Neural cell (in vitro differentiated cells): Measurements from ENCODE around the gene APH1B. TPM values are rescaled to one million over a fixed set of nuclear protein-coding genes. Genes with fewer than 3 reads are reported as not detected.

Source experiments
- H2AFZ ChIP-seq: fragments of 200-600, 300-800 bp; sonication (generic), shearing (Covaris generic); 2 replicates; pipeline ENCODE4 v1.6.0; 2014; ENCODE audit warnings: low read depth, mild to moderate bottlenecking, antibody characterized with exemption, low read length, moderate library complexity
- H3F3A ChIP-seq: fragments of 200-600 bp; shearing (Covaris generic); 2 replicates; pipeline ENCODE4 v1.6.1; 2016; ENCODE audit warnings: mild to moderate bottlenecking, moderate library complexity, mixed read lengths, antibody characterized with exemption, low read length; ENCODE audit not compliant: insufficient read depth, poor library complexity, severe bottlenecking
- H3K27ac ChIP-seq: fragments of 200-600, 300-800 bp; sonication (generic), shearing (Covaris generic); 2 replicates; pipeline ENCODE4 v1.5.1; 2014; ENCODE audit warnings: mild to moderate bottlenecking, low read length, moderate library complexity
- H3K27me3 ChIP-seq: fragments of 300-800, 200-600 bp; sonication (generic), shearing (Covaris generic); 2 replicates; pipeline ENCODE4 v1.6.0; 2014; ENCODE audit warnings: mild to moderate bottlenecking, low read depth, low read length, moderate library complexity; ENCODE audit not compliant: insufficient read depth
- H3K36me3 ChIP-seq: fragments of 300-800, 200-600 bp; sonication (generic), shearing (Covaris generic); 2 replicates; pipeline ENCODE4 v1.5.1; 2014; ENCODE audit warnings: mild to moderate bottlenecking, antibody characterized with exemption, low read length, moderate library complexity; ENCODE audit not compliant: insufficient read depth
- H3K4me2 ChIP-seq: fragments of 300-800, 200-600 bp; sonication (generic), shearing (Covaris generic); 2 replicates; pipeline ENCODE4 v1.6.0; 2014; ENCODE audit warnings: mild to moderate bottlenecking, low read length
- H3K4me3 ChIP-seq: fragments of 300-800, 200-600 bp; sonication (generic), shearing (Covaris generic); 2 replicates; pipeline ENCODE4 v1.5.1; 2014; ENCODE audit warnings: mild to moderate bottlenecking, low read length, moderate library complexity
- H3K79me2 ChIP-seq: fragments of 200-600 bp; shearing (Covaris generic); replicated peaks from 2 replicates; pipeline ENCODE4 v1.6.0; 2014; ENCODE audit warnings: mild to moderate bottlenecking, low read length, moderate library complexity; ENCODE audit not compliant: insufficient read depth
- H3K9ac ChIP-seq: fragments of 300-800, 200-600 bp; sonication (generic), shearing (Covaris generic); 2 replicates; pipeline ENCODE4 v1.6.1; 2016; ENCODE audit warnings: mild to moderate bottlenecking, low read length, mixed read lengths
- H3K9me2 ChIP-seq: fragments of 200-600 bp; shearing (Covaris generic); 2 replicates; pipeline ENCODE4 v1.6.1; 2016; ENCODE audit warnings: mild to moderate bottlenecking, low read length, mixed read lengths; ENCODE audit not compliant: insufficient read depth
- H3K9me3 ChIP-seq: fragments of 200-600, 300-800 bp; sonication (generic), shearing (Covaris generic); 2 replicates; pipeline ENCODE4 v1.6.1; 2016; ENCODE audit warnings: mild to moderate bottlenecking, mixed run types, low read length, moderate library complexity, mixed read lengths
- H4K20me1 ChIP-seq: fragments of 200-600 bp; shearing (Covaris generic); 2 replicates; pipeline ENCODE4 v1.6.1; 2016; ENCODE audit warnings: mild to moderate bottlenecking, mixed run types; ENCODE audit not compliant: insufficient read depth
- EP300 ChIP-seq: fragments of 450-650 bp; conservative IDR thresholded peaks from 2 replicates; pipeline ENCODE4 v1.6.1; 2014; ENCODE audit warnings: antibody characterized with exemption, mild to moderate bottlenecking, moderate library complexity; ENCODE audit not compliant: poor library complexity, severe bottlenecking
- EZH2 ChIP-seq: fragments of 200-600, 300-800 bp; shearing (Covaris generic), sonication (generic); IDR thresholded peaks from 2 replicates; pipeline ENCODE4 v1.6.1; 2014; ENCODE audit warnings: antibody characterized with exemption, low read length, borderline replicate concordance, mild to moderate bottlenecking; ENCODE audit not compliant: insufficient read depth, poor library complexity, severe bottlenecking
- POLR2AphosphoS5 ChIP-seq: IDR thresholded peaks from 2 replicates; pipeline ENCODE4 v1.6.1; 2012
- RAD21 ChIP-seq: fragments of 450-650 bp; conservative IDR thresholded peaks from 2 replicates; pipeline ENCODE4 v1.6.1; 2014; ENCODE audit warnings: antibody characterized with exemption, mild to moderate bottlenecking, moderate library complexity
- SMC3 ChIP-seq: fragments of 450-650 bp; conservative IDR thresholded peaks from 2 replicates; pipeline ENCODE4 v1.6.1; 2014; ENCODE audit warnings: antibody characterized with exemption, mild to moderate bottlenecking, moderate library complexity; ENCODE audit not compliant: poor library complexity
- TAF1 ChIP-seq: IDR thresholded peaks from 2 replicates; pipeline ENCODE4 v1.6.1; 2012; ENCODE audit warnings: low read depth
- polyA plus RNA-seq: library from polyadenylated mRNA; depleted of rRNA; stranded (reverse); fragments of >200 nt; gene quantifications from 2 replicates; pipeline ENCODE4 v1.2.3, GENCODE V29; 2014
- TF ChIP-seq, protein P1 (sequence below): fragments of 450-650 bp; IDR thresholded peaks from 2 replicates; pipeline ENCODE4 v1.5.1; 2014; ENCODE audit warnings: antibody characterized with exemption, mild to moderate bottlenecking, moderate library complexity; ENCODE audit not compliant: poor library complexity, severe bottlenecking

APH1B gene
- polyA plus RNA-seq, 1 donor from 2014 or later, result 14.6 TPM

DNA sequence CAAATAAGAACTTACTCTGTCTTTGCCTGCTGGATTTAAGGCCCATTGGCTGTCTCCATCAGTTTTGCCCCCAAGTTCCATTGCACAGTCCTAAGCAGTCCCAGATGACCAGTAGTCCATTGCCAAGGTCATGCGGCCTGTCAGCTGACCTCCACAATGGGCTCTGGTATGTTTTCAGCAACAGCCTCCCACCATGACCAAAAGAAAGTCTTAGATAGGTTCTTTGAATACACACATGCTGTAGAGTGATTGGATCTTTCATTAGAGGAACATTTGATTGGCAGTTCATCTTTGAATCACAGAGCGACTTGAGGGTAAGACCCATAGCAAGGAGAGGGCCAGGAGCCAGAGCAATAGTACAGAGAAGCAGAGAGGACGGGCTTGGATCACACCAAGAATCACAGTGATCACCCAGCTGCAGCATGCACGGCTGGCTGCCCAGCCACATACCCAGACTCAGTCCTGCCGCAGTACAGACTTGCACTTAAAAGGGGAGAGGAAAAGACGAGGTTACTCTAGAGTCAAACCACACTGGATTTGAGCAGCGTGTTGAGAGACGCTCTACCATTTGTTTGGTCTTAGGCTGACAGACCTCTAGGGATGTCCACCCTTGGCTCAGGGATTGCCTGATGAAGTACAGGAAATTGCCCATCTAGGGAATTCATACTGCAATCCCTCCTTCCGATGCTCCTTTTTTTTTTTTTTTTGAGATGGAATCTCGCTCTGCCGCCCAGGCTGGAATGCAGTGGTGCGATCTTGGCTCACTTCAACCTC lies 50.4 kb downstream of the APH1B start:
- Histone ChIP-seq H3K4me2 (no peak overlapping the region), H3F3A (no peaks in the 10 kb centered on the region), H3K4me3 (no peak overlapping the region), H3K9me2 (no peaks in the 10 kb centered on the region), H4K20me1 (no peaks in the 10 kb centered on the region), H3K9me3 (no peaks in the 10 kb centered on the region), H3K9ac (no peak overlapping the region), H2AFZ (no peak overlapping the region), H3K79me2 (no peaks in the 10 kb centered on the region), H3K27me3 (no peaks in the 10 kb centered on the region), H3K27ac (no peak overlapping the region), H3K36me3 (no peaks in the 10 kb centered on the region)
- no peak for TF ChIP-seq EP300
- TF ChIP-seq, protein P1, sequence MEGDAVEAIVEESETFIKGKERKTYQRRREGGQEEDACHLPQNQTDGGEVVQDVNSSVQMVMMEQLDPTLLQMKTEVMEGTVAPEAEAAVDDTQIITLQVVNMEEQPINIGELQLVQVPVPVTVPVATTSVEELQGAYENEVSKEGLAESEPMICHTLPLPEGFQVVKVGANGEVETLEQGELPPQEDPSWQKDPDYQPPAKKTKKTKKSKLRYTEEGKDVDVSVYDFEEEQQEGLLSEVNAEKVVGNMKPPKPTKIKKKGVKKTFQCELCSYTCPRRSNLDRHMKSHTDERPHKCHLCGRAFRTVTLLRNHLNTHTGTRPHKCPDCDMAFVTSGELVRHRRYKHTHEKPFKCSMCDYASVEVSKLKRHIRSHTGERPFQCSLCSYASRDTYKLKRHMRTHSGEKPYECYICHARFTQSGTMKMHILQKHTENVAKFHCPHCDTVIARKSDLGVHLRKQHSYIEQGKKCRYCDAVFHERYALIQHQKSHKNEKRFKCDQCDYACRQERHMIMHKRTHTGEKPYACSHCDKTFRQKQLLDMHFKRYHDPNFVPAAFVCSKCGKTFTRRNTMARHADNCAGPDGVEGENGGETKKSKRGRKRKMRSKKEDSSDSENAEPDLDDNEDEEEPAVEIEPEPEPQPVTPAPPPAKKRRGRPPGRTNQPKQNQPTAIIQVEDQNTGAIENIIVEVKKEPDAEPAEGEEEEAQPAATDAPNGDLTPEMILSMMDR, result no peak
- no peak for TF ChIP-seq TAF1
- no peak for TF ChIP-seq EZH2
- TF ChIP-seq RAD21, result no peak

DNA sequence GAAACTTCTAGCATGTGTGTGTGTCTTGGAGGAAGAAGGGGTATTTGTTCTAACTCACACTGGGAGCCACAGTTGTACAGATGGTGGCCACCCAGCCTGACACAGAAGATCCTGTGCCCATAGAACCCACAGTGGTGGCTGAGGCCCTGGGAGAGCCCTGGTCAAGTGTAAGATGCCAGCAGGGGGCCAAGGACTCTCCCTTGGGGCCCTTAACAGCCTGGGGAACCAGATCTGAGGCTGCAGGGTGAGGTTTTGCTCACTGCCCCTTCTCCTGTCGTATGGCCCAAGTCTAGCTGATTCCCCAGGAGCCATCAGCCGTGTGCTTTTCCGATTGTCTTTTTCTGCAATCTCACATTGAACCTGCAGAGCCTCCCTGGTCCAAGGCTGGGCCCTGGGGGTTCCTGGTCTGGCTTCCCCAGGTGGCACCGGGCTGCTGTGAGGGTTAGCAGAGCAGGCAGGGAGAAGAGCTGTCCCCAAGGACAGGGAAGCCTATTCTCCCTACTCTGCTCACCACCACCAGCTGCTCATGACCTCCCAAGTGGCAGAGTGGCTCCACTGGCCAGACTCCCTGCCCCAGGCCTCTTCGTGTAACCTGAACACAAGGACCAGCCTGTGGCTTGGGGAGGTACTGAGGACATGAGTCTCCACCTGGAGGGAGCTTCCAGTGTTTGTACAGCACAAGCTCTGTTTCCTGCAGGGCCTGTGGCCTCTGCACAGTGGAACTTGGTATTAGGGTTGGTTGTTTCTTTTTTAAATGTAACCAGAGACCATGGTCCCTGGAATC lies 52.4 kb downstream of the APH1B start:
- TF ChIP-seq EZH2 (no peak), TAF1 (no peak), RAD21 (no peak), EP300 (no peak)
- Histone ChIP-seq H3K9me2 (no peaks in the 10 kb centered on the region), H2AFZ (no peak overlapping the region)

DNA sequence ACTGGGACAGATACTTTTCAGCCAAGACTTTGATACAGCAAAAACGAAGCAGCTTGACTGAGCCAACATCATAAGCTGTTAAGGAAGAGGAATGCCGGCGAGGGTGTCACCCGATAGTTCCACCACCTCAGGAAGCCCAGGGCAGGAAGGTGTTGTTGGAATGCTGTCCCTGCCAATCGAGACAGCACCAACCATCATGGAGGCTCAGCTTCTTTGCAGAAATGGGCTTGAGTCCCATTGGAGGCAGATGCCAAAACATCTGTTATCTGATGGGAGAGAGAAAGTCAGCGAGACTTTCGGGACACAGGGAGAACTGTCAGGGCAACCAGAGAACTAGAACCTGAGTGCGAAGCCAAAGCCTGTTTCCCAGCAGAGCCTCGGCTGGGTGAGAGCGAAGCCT lies 53.5 kb downstream of the APH1B start:
- H4K20me1 ChIP-seq, result no peaks in the 10 kb centered on the region
- no peak overlapping the region for H3K4me3 ChIP-seq
- H3K27me3 ChIP-seq, result no peaks in the 10 kb centered on the region
- H3K9me2 ChIP-seq, result no peaks in the 10 kb centered on the region
- no peaks in the 10 kb centered on the region for H3K36me3 ChIP-seq
- H3K27ac ChIP-seq, result no peak overlapping the region
- H3F3A ChIP-seq, result no peaks in the 10 kb centered on the region
- no peak overlapping the region for H3K9ac ChIP-seq
- no peak overlapping the region for H2AFZ ChIP-seq
- H3K4me2 ChIP-seq, result no peak overlapping the region
- H3K79me2 ChIP-seq, result no peaks in the 10 kb centered on the region
- H3K9me3 ChIP-seq, result no peaks in the 10 kb centered on the region
- TF ChIP-seq RAD21 (no peak), EZH2 (no peak), SMC3 (no peak), POLR2AphosphoS5 (no peak), EP300 (no peak)

More for the DNA sequence above, 52.4 kb downstream of the APH1B start:
- Histone ChIP-seq H3K27me3 (no peaks in the 10 kb centered on the region), H3K4me2 (no peak overlapping the region), H4K20me1 (no peaks in the 10 kb centered on the region), H3F3A (no peaks in the 10 kb centered on the region), H3K79me2 (no peaks in the 10 kb centered on the region), H3K9me3 (no peaks in the 10 kb centered on the region), H3K36me3 (no peaks in the 10 kb centered on the region), H3K4me3 (no peak overlapping the region), H3K27ac (no peak overlapping the region), H3K9ac (no peak overlapping the region)
